Activated CD8-positive, alpha-beta memory T cell treated with anti-CD3 and anti-CD28 coated beads, Interleukin-2, amount 10 ng/mL, durations not matched to agents 7 days and 5 days (primary cell): ENCODE measurements around the gene GZF1. TPM values are rescaled to one million over a fixed set of nuclear protein-coding genes. Genes with fewer than 3 reads are reported as not detected.

Experiments used
- ATAC-seq: fragments of 150-1000 bp; cut with Tn5 transposase; one replicate; pipeline ENCODE4 v1.10.0; 2021; ENCODE audit warnings: moderate library complexity
- CTCF ChIA-PET: fragments of 350-600 bp; sonication (Branson Sonifier 250); formaldehyde crosslinking; loops from one replicate; lab custom pipeline; 2021; ENCODE audit warnings: antibody characterized with exemption; lab: Charles Lee
- DNase-seq: peaks from one replicate; pipeline ENCODE4 v3.0.0-alpha.2; 2020
- H3K27ac Mint-ChIP-seq: one replicate; pipeline ENCODE4 v1.8.0; 2021; ENCODE audit warnings: mild to moderate bottlenecking, mixed read lengths
- H3K27me3 Mint-ChIP-seq: one replicate; pipeline ENCODE4 v1.8.0; 2021; ENCODE audit warnings: mixed read lengths
- H3K36me3 Mint-ChIP-seq: one replicate; pipeline ENCODE4 v1.8.0; 2021; ENCODE audit warnings: mild to moderate bottlenecking, mixed read lengths
- H3K4me1 Mint-ChIP-seq: one replicate; pipeline ENCODE4 v1.8.0; 2021; ENCODE audit warnings: mixed read lengths
- H3K4me3 Mint-ChIP-seq: one replicate; pipeline ENCODE4 v1.8.0; 2021; ENCODE audit warnings: mild to moderate bottlenecking, moderate library complexity, mixed read lengths
- H3K9me3 Mint-ChIP-seq: one replicate; pipeline ENCODE4 v1.8.0; 2022; ENCODE audit warnings: low read depth, mixed read lengths
- total RNA-seq, 2 experiments: library from RNA; stranded (reverse); gene quantifications; one replicate each; pipeline ENCODE4 v1.2.3, GENCODE V29; 2021

The GZF1 gene
- total RNA-seq, 2 experiments from 2014 or later = 10.2 to 14.4 TPM

- Mint-ChIP-seq H3K36me3 (peaks cover 16% of the 10 kb centered on the region), H3K9me3 (no peaks in the 10 kb centered on the region), H3K27me3 (no peaks in the 10 kb centered on the region), H3K4me1 (peaks cover 42% of the 10 kb centered on the region), H3K27ac (peak within 1 kb of the TSS; percentile 99), H3K4me3 (peak within 1 kb of the TSS; percentile 82)
- peak; percentile 97 for DNase-seq
- CTCF ChIA-PET = interaction anchor here (0.7 to 4.8 kb wide), 18 partner anchors 8 to 658 kb away, joined by 3 to 47 read pairs (median 4); partner anchors contain the start of genes GZF1 and NAPB
- ATAC-seq = peak; percentile 87
These were observed 11.6 kb upstream of the GZF1 start, which contains the start of gene NXT1 for GRCh38 chr20:23350196-23350903. Gene NXT1, plus strand, starts transcription at chr20:23350791. Its CDS starts 3,251 bp downstream, at chr20:23354042.

GRCh38 chr20:23350904-23351838 is 10.8 kb upstream of the GZF1 start:
- Mint-ChIP-seq H3K4me1 (peaks cover 42% of the 10 kb centered on the region), H3K4me3 (peak overlapping the region; percentile 82), H3K27me3 (no peaks in the 10 kb centered on the region), H3K9me3 (no peaks in the 10 kb centered on the region), H3K27ac (peak overlapping the region; percentile 99), H3K36me3 (peaks cover 17% of the 10 kb centered on the region)
- peak; percentile 25 for ATAC-seq
- peak; percentile 83 for DNase-seq
- CTCF ChIA-PET = interaction anchor here (1.7 to 4.8 kb wide), 5 partner anchors 7 to 92 kb away, joined by 8 to 47 read pairs (median 16); partner anchors contain the start of genes GZF1 and NAPB

GRCh38 chr20:23356203-23356602 is 5.8 kb upstream of the GZF1 start:
- no peaks in the 10 kb centered on the region for H3K9me3 Mint-ChIP-seq
- ATAC-seq = no peak
- no peak overlapping the region for H3K27ac Mint-ChIP-seq
- CTCF ChIA-PET = no interaction called here
- H3K4me3 Mint-ChIP-seq = no peak overlapping the region
- no peak for DNase-seq
- no peaks in the 10 kb centered on the region for H3K27me3 Mint-ChIP-seq
- peaks cover 17% of the 10 kb centered on the region for H3K36me3 Mint-ChIP-seq
- peaks cover 48% of the 10 kb centered on the region for H3K4me1 Mint-ChIP-seq

- peak overlapping the region; percentile 98 for H3K27ac Mint-ChIP-seq
- peak overlapping the region; percentile 92 for H3K4me3 Mint-ChIP-seq
- H3K36me3 Mint-ChIP-seq = peaks cover 16% of the 10 kb centered on the region
- peaks cover 36% of the 10 kb centered on the region for H3K4me1 Mint-ChIP-seq
- ATAC-seq (peak; percentile 83), DNase-seq (peak; percentile 100)
- CTCF ChIA-PET = interaction anchor here (1.2 to 3.5 kb wide), 3 partner anchors 8 to 91 kb away, joined by 4 to 42 read pairs (median 18); partner anchors contain the start of genes NAPB and NXT1
- H3K9me3 Mint-ChIP-seq = no peaks in the 10 kb centered on the region
- no peaks in the 10 kb centered on the region for H3K27me3 Mint-ChIP-seq
These were observed 4.0 kb upstream of the GZF1 start for GRCh38 chr20:23357767-23358562.

- CTCF ChIA-PET = interaction anchor here (1.2 to 3.5 kb wide), 3 partner anchors 8 to 91 kb away, joined by 4 to 42 read pairs (median 18); partner anchors contain the start of genes NAPB and NXT1
- Mint-ChIP-seq H3K4me1 (peaks cover 41% of the 10 kb centered on the region), H3K9me3 (no peaks in the 10 kb centered on the region), H3K27ac (peak overlapping the region; percentile 85), H3K36me3 (peaks cover 19% of the 10 kb centered on the region), H3K27me3 (no peaks in the 10 kb centered on the region), H3K4me3 (peak overlapping the region; percentile 92)
- no peak for DNase-seq
- no peak for ATAC-seq
These were observed 3.4 kb upstream of the GZF1 start for GRCh38 chr20:23358563-23358906.

GRCh38 chr20:23358923-23359593 is 2.9 kb upstream of the GZF1 start:
- H3K4me3 Mint-ChIP-seq = no peak overlapping the region
- no peaks in the 10 kb centered on the region for H3K27me3 Mint-ChIP-seq
- DNase-seq (no peak), ATAC-seq (no peak)
- peaks cover 15% of the 10 kb centered on the region for H3K36me3 Mint-ChIP-seq
- peak overlapping the region; percentile 85 for H3K27ac Mint-ChIP-seq
- CTCF ChIA-PET = interaction anchor here (2.7 to 3.5 kb wide), 2 partner anchors 9 to 61 kb away, joined by 18 to 42 read pairs; partner anchors contain the start of genes NAPB and NXT1
- H3K9me3 Mint-ChIP-seq = no peaks in the 10 kb centered on the region
- H3K4me1 Mint-ChIP-seq = peaks cover 42% of the 10 kb centered on the region

DNA sequence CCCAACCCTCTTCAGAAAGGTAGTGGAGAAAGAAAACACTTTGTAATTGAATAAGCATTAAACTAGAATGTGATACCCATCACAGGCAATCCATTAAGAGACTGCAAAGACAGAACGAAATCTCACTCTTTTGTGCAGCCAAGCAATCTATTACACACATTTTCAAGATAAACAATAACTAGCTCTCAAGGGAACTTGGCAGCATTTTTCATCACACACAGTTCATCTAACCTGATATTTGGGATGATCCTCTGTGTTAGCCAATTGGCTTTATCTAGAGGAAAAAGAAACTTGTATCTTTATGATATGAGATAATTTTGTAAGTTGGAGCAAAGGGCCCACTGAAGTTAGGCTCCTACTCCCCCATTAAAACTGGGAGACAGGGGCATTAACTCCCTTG is 1.5 kb upstream of the GZF1 start:
- H3K27me3 Mint-ChIP-seq = no peaks in the 10 kb centered on the region
- H3K27ac Mint-ChIP-seq = peak overlapping the region; percentile 90
- H3K36me3 Mint-ChIP-seq = peaks cover 16% of the 10 kb centered on the region
- CTCF ChIA-PET = interaction anchor here (2.0 to 3.5 kb wide), 2 partner anchors 10 to 59 kb away, joined by 16 to 42 read pairs; partner anchors contain the start of genes NAPB and NXT1
- H3K4me1 Mint-ChIP-seq = peaks cover 52% of the 10 kb centered on the region
- no peaks in the 10 kb centered on the region for H3K9me3 Mint-ChIP-seq
- ATAC-seq = no peak
- H3K4me3 Mint-ChIP-seq = peak overlapping the region; percentile 81
- DNase-seq = no peak

DNA sequence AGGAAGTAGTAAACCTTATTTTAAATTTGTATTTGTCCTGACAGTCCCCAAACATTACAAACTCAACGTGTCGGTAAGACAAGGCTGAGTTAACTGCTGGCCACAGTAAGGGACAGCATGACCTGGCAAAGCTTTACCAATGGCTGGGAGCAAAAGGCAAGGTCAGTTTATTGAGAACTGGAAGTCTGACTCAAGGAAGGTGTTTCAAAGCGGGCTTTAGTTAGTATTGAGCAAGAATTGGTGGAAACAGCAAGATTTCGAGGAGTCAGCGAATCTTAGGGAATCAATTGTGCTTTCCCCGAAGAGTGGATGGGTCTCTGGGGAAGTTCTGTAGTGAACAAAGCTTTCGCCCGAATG is 885 bp upstream of the GZF1 start:
- CTCF ChIA-PET = interaction anchor here (0.6 to 2.0 kb wide), 6 partner anchors 8 to 60 kb away, joined by 3 to 16 read pairs (median 3); partner anchors contain the start of genes NAPB and NXT1
- DNase-seq (no peak), ATAC-seq (no peak)
- Mint-ChIP-seq H3K27me3 (no peaks in the 10 kb centered on the region), H3K36me3 (peaks cover 19% of the 10 kb centered on the region), H3K27ac (peak overlapping the region; percentile 90), H3K4me1 (peaks cover 52% of the 10 kb centered on the region), H3K4me3 (peak overlapping the region; percentile 81), H3K9me3 (no peaks in the 10 kb centered on the region)

DNA sequence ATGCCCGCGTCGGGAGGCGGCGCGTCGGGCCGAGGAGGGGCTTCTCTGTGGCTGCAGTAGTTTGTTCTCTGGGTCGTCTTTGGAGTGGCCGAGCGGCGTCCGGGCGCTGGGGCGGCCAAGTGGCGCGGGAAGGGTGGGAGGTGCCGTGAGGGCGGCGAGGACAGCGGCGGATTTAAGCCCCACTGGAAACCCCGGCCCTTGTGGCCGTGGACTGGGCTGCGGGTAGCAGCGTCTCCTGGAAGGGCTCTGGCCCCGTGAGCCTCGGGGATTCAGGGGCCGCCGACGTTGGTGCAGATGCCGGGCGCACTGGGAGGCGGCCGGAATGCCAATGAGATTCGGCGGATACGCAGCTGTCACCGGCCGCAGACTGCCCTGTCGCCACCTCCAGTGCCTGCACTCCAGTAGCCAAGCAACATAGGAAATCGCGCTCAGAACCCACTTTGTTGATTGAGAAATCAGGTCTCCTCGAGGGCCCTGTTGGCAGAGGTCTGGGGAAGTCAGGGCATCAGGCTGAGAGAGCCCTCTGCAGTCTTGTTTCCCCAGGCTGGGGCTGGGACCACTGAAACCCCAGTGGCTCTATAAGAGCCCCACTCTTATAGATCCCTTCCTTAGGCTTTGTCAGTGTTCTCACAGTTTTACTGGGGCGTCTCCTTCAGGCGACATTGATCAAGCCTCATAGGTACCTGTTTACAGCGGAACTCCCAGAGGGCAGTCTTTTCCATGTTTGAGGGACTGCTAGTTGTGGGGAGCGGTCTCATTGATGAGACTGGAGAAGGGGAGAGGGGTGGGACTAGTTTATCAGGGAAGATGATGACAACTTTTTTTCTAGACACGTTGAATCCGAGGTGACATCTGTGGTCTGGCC is 642 bp downstream of the GZF1 start:
- CTCF ChIA-PET = interaction anchor here (1.9 kb wide), 1 partner anchor 58 kb away, joined by 6 read pairs; the partner anchor contains the start of gene NAPB
- Mint-ChIP-seq H3K27ac (peak overlapping the region; percentile 97), H3K4me3 (peak overlapping the region; percentile 89), H3K27me3 (no peaks in the 10 kb centered on the region), H3K4me1 (peaks cover 59% of the 10 kb centered on the region), H3K36me3 (peaks cover 22% of the 10 kb centered on the region), H3K9me3 (no peaks in the 10 kb centered on the region)
- ATAC-seq (no peak), DNase-seq (peak; percentile 69)

DNA sequence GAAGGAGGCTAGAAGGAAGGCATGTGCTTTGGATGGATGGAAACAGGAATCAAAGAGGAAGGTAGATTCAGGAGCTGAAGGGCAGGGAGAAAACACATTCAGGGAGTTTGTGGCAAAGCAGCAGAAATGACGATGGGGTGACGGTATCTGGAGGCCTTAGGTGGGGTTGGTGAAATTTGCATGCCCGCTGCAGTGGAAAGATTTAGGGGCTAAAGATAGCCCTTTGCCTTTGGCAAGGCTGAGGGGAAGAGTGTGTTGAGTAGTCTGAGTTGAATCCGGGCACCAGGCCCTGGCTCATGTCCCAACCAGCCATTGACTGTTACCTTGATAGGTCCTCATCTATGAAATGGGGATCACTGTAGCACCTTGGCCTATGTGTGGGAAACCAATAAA is 1.3 kb downstream of the GZF1 start:
- H3K36me3 Mint-ChIP-seq = peaks cover 27% of the 10 kb centered on the region
- DNase-seq (no peak), ATAC-seq (no peak)
- H3K4me3 Mint-ChIP-seq = peak overlapping the region; percentile 89
- no peaks in the 10 kb centered on the region for H3K27me3 Mint-ChIP-seq
- peak overlapping the region; percentile 97 for H3K27ac Mint-ChIP-seq
- peaks cover 65% of the 10 kb centered on the region for H3K4me1 Mint-ChIP-seq
- no peaks in the 10 kb centered on the region for H3K9me3 Mint-ChIP-seq
- CTCF ChIA-PET = interaction anchor here (1.9 kb wide), 1 partner anchor 58 kb away, joined by 6 read pairs; the partner anchor contains the start of gene NAPB

- Mint-ChIP-seq H3K36me3 (peaks cover 45% of the 10 kb centered on the region), H3K27ac (peak overlapping the region; percentile 63), H3K27me3 (no peaks in the 10 kb centered on the region), H3K4me1 (peaks cover 55% of the 10 kb centered on the region), H3K4me3 (peak overlapping the region; percentile 15), H3K9me3 (no peaks in the 10 kb centered on the region)
- DNase-seq (no peak), ATAC-seq (no peak)
- CTCF ChIA-PET = no interaction called here
These were observed 3.6 kb downstream of the GZF1 start for GRCh38 chr20:23365390-23366165.
